Measurements from ENCODE around the gene CORO1C. TPM values are rescaled to one million over a fixed set of nuclear protein-coding genes. Genes with fewer than 3 reads are reported as not detected.
"Not testable (repeated sequence)": the region's sequence is repeated elsewhere in the genome, so short reads cannot be mapped to it uniquely, and the experiment has no call there.

Gene CORO1C
- total RNA-seq, 4 donors from 2014 or later = 24.7 to 47.6 (median 30.9) TPM

GRCh38 chr12:108620236-108620879, 111.0 kb downstream of the CORO1C start:
- no peaks in the 10 kb centered on the region for H3K9me3 ChIP-seq
- ATAC-seq (no peak), DNase-seq (no peak)
- in situ Hi-C loops (cut with MboI; ENCODE audit: low sequenced_read_pairs in 4 of 4) (no loop called here), intact Hi-C loops (cut with DNase I; ENCODE audit: low total_unique reads) (no loop called here)
- H3K27me3 ChIP-seq = no peaks in the 10 kb centered on the region
- H3K27ac ChIP-seq = no peak overlapping the region
- H3K36me3 ChIP-seq = no peaks in the 10 kb centered on the region
- H3K4me1 ChIP-seq = no peaks in the 10 kb centered on the region
- H3K4me3 ChIP-seq = no peak overlapping the region
- TF ChIP-seq CTCF (IDR thresholded peaks at IDR 0.05 in 4 of 5, conservative IDR thresholded peaks at IDR 0.05 in 1 of 5) = no peak
- TF ChIP-seq POLR2A (IDR thresholded peaks at IDR 0.05) = no peak

DNA sequence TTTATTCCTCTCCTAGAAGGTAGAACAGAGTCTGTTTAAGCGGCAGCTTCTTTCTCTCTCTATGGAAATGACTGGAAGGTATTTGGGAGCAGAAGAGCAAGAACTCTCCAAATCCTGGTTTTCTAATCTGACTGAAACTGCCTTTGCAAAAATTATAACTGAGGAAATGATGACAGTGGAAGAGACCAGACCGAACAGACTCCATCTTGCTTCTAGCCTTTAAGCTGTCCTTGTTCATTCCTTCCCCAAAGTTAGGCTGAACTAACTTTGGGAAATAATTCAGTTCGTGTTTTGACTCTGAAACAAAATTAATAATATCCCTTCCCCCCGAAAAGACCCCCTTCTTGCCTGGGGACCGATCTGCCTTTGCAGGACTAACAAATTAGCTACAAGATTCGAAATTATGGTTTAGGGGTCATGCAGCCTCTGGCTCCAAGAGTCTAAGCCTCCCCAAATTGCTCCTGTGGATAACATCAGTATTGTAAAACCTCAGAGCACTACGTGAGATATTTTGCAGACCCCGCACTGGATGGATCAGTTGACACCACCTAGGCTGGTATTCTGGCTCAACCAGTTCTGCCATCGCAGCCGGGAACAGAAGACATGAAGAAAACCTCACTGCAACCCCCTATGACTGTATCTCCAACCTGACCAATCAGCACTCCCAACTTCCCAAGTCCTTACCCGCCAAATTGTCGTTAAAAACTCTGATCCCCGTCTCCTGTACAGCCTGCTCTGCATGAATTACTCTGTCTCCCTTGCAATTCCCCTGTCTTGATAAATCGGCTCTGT, 111.8 kb downstream of the CORO1C start:
- in situ Hi-C loops (cut with MboI; ENCODE audit: low sequenced_read_pairs in 4 of 4) (loop anchor here (5.0 kb wide), 2 partner anchors 52 to 57 kb away; partner anchors contain the start of genes ISCU (in 3 of the 4) and SART3 (in 3 of the 4)), intact Hi-C loops (cut with DNase I; ENCODE audit: low total_unique reads) (loop anchor here (5.0 kb wide), 2 partner anchors 333 to 942 kb away; no protein-coding TSS in a partner anchor)
- H3K36me3 ChIP-seq = no peaks in the 10 kb centered on the region
- ATAC-seq (no peak), DNase-seq (no peak)
- H3K9me3 ChIP-seq = no peaks in the 10 kb centered on the region
- H3K4me3 ChIP-seq = no peak overlapping the region
- H3K4me1 ChIP-seq = no peaks in the 10 kb centered on the region
- H3K27ac ChIP-seq = no peak overlapping the region
- TF ChIP-seq CTCF (IDR thresholded peaks at IDR 0.05 in 4 of 5, conservative IDR thresholded peaks at IDR 0.05 in 1 of 5) = no peak
- no peak for TF ChIP-seq POLR2A (IDR thresholded peaks at IDR 0.05)
- H3K27me3 ChIP-seq = no peaks in the 10 kb centered on the region

DNA sequence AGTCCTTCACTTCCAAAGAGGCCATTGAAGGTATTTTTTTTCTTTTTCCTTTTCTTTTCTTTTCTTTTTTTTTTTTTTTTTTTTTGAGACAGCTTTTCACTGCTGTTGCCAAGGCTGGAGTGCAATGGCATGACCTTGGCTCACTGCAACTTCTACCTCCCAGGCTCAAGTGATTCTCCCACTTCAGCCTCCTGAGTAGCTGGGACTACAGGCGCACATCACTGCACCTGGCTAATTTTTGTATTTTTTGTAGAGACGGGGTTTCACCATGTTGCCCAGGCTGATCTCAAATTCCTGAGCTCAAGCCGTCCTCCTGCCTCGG, 112.4 kb downstream of the CORO1C start:
- intact Hi-C loops (cut with DNase I; ENCODE audit: low total_unique reads) (loop anchor here (1.0 to 5.0 kb wide), 3 partner anchors 56 to 942 kb away; no protein-coding TSS in a partner anchor), in situ Hi-C loops (cut with MboI; ENCODE audit: low sequenced_read_pairs in 4 of 4) (loop anchor here (5.0 kb wide), 2 partner anchors 52 to 57 kb away; partner anchors contain the start of genes ISCU (in 3 of the 4) and SART3 (in 3 of the 4))
- ATAC-seq = not testable (repeated sequence)

GRCh38 chr12:108618079-108618952, 113.0 kb downstream of the CORO1C start:
- H3K4me3 ChIP-seq = no peak overlapping the region
- no peaks in the 10 kb centered on the region for H3K27me3 ChIP-seq
- DNase-seq (peak; percentile 58 to 69), ATAC-seq (peak; percentile 81 to 88)
- no peaks in the 10 kb centered on the region for H3K9me3 ChIP-seq
- intact Hi-C loops (cut with DNase I; ENCODE audit: low total_unique reads) = loop anchor here (1.0 to 5.0 kb wide), 3 partner anchors 55 to 941 kb away; no protein-coding TSS in a partner anchor
- no peak overlapping the region for H3K27ac ChIP-seq
- in situ Hi-C loops (cut with MboI; ENCODE audit: low sequenced_read_pairs in 4 of 4) = loop anchor here (5.0 kb wide), 2 partner anchors 51 to 56 kb away; partner anchors contain the start of genes ISCU (in 3 of the 4) and SART3 (in 3 of the 4)
- TF ChIP-seq CTCF (IDR thresholded peaks at IDR 0.05 in 4 of 5, conservative IDR thresholded peaks at IDR 0.05 in 1 of 5) = peak; percentile 87 to 98 (median 95)
- TF ChIP-seq POLR2A (IDR thresholded peaks at IDR 0.05) = no peak
- H3K36me3 ChIP-seq = no peaks in the 10 kb centered on the region
- no peaks in the 10 kb centered on the region for H3K4me1 ChIP-seq

More for the DNA sequence above, 112.4 kb downstream of the CORO1C start:
- not testable (repeated sequence) for H3K4me1 ChIP-seq, H3K27me3 ChIP-seq, H3K27ac ChIP-seq, DNase-seq, H3K4me3 ChIP-seq, H3K36me3 ChIP-seq, H3K9me3 ChIP-seq
